ENCODE results near the gene DOCK8. TPM values are rescaled to one million over a fixed set of nuclear protein-coding genes. Genes with fewer than 3 reads are reported as not detected.

Gene DOCK8
- total RNA-seq, 1 donor from 2014 or later = 3.8 TPM

GRCh38 chr9:269081-269711 is 54.5 kb downstream of the DOCK8 start:
- H3K4me3 ChIP-seq (ENCODE audit: low read depth, low read length) = no peak overlapping the region
- no peak for TF ChIP-seq CTCF (IDR thresholded peaks at IDR 0.05; ENCODE audit: insufficient read depth, low read length, poor library complexity, severe bottlenecking)
- no peak for DNase-seq (ENCODE audit: low read depth)
- no peaks in the 10 kb centered on the region for H3K36me3 ChIP-seq (ENCODE audit: control insufficient read depth, insufficient read depth, low read length)
- no peaks in the 10 kb centered on the region for H3K27me3 ChIP-seq (ENCODE audit: control insufficient read depth, insufficient read depth, low read length)

DNA sequence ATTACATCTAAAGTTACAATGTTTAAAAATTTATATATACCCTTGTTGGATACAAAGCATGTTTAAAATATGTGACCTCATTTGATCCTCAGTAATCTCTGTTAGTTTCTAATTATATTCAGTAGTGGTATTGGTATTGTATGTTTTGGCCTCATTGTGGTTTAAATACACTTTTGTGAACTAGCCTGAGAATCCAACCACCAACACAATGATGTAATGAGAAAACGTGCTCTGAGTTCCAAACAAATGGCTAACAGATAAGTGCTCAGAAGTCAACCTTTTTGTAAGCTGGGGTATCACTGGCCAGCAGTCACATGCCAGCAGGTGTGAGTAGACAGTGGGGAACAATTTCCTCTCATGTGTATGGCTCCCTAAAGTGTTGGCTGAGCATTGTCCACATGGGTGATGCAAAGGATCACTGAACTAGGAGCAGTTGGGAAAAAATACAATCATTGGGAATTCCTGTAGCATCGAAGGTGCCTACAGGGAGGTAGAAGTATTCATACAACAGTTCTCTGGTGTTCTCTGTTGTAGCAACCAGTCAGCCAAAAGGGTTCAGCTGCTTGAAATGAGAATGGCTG is 56.1 kb downstream of the DOCK8 start:
- Histone ChIP-seq H3K36me3 (ENCODE audit: control insufficient read depth, insufficient read depth, low read length) (no peaks in the 10 kb centered on the region), H3K27me3 (ENCODE audit: control insufficient read depth, insufficient read depth, low read length) (no peaks in the 10 kb centered on the region), H3K4me3 (ENCODE audit: low read depth, low read length) (no peak overlapping the region)
- DNase-seq (ENCODE audit: low read depth) = no peak
- TF ChIP-seq CTCF (IDR thresholded peaks at IDR 0.05; ENCODE audit: insufficient read depth, low read length, poor library complexity, severe bottlenecking) = no peak

- no peak for TF ChIP-seq CTCF (IDR thresholded peaks at IDR 0.05; ENCODE audit: insufficient read depth, low read length, poor library complexity, severe bottlenecking)
- Histone ChIP-seq H3K27me3 (ENCODE audit: control insufficient read depth, insufficient read depth, low read length) (no peaks in the 10 kb centered on the region), H3K4me3 (ENCODE audit: low read depth, low read length) (no peak overlapping the region), H3K36me3 (ENCODE audit: control insufficient read depth, insufficient read depth, low read length) (no peaks in the 10 kb centered on the region)
- no peak for DNase-seq (ENCODE audit: low read depth)
Observed at GRCh38 chr9:272251-273213, 57.9 kb downstream of the DOCK8 start.

DNA sequence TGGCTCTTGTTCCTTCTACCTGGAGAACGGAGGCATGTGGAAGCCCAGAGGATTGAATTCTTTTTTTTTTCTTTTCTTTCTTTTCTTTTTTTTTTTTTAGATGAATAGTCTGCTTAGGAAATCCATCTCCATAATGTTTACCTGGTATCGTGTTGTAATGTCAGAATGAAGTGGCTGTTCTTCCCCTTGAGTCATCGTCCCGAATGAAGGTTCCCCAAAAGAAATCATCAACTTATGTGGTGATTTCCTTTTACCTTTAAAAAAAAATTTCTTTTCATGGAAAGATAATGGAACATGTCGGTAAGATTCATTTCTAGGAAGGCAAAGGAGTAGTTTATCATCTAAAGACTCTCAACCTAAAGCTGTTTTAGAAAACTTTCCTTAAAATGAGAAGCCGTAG is 59.7 kb downstream of the DOCK8 start:
- Histone ChIP-seq H3K4me3 (ENCODE audit: low read depth, low read length) (no peak overlapping the region), H3K27me3 (ENCODE audit: control insufficient read depth, insufficient read depth, low read length) (no peaks in the 10 kb centered on the region), H3K36me3 (ENCODE audit: control insufficient read depth, insufficient read depth, low read length) (no peaks in the 10 kb centered on the region)
- no peak for TF ChIP-seq CTCF (IDR thresholded peaks at IDR 0.05; ENCODE audit: insufficient read depth, low read length, poor library complexity, severe bottlenecking)
- no peak for DNase-seq (ENCODE audit: low read depth)

- no peaks in the 10 kb centered on the region for H3K36me3 ChIP-seq (ENCODE audit: control insufficient read depth, insufficient read depth, low read length)
- no peak overlapping the region for H3K4me3 ChIP-seq (ENCODE audit: low read depth, low read length)
- TF ChIP-seq CTCF (IDR thresholded peaks at IDR 0.05; ENCODE audit: insufficient read depth, low read length, poor library complexity, severe bottlenecking) = no peak
- no peaks in the 10 kb centered on the region for H3K27me3 ChIP-seq (ENCODE audit: control insufficient read depth, insufficient read depth, low read length)
- DNase-seq (ENCODE audit: low read depth) = no peak
Observed at GRCh38 chr9:277601-278295, 63.1 kb downstream of the DOCK8 start.
